Hepatic stellate cell (primary cell): ENCODE data around the gene SPSB1.

Experiments used
- DNase-seq: peaks from one replicate; pipeline ENCODE4 v3.0.0; 2011; ENCODE audit warnings: low spot score

SPSB1 gene

DNA sequence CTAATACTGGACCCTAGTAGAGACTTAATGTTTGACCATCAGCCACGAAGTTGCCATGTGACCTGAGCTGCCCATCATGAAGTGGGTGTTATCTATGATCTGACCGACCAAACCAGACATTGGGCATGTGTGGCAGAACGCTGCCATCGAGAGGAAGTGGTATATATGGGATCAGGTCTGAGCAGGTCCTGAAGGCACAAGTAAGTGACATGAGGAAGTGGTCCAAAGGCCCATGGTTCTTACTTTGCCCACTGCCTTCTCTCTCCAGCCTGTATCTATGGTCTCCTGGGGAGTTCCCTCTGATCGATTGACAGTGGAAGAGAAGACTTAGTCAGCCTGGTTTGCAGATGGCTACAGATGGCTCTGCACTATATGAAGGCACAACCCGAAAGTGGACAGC is 7.9 kb downstream of the SPSB1 start:
- DNase-seq = no peak

DNA sequence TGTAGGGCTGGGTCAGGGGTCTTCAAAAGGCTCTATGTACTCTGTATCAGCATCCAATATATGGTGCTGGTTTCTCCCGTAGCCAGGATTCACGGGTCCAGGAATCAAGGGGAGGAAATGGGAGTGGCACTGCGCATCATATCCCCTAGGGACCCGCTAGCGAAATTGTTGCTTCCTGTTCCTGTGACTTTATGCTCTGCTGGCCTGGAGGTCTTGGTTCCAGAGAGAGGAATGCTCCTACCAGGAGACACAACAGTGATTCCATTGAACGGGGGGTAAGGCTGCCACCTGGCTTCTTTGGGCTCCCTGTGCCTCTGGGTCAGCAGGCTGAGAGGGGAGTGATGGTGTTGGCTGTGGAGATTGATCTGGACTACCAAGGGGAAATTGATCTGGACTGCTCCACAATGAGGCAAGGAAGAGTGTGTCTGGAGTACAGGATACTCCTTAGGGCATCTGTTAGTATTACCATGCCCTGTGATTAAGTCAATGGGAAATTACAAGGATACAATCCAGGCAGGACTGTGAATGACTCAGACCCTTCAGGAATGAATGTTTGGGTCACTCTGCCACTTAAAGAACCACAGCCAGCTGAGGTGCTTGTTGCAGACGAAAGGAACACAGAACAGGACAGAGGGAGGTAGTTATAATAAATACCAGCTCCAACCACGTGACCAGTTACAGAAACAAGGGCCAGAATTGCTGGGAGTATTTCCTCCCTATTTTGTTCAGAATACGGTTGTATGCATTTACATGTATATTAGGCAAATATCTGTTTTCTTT is 10.2 kb downstream of the SPSB1 start:
- DNase-seq = peak; percentile 91

DNA sequence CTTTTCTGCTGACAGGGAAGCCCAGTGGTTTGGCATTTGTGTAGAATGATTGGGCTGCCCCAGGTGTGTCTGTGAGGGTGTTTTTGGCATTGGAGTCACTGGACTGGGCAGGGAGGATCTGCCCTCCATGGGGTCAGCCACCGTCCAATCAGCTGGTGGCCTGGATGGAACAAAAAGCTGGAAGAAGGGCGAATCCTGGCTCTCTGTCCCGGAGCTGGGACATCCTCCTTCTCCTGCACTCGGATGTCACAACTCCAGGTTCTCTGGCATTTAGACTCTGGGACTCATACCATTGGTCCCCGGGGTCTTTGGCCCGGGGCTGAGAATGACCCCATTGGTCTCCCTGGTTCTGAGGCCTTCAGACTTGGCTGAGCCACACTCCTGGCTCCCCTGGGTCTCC is 11.2 kb downstream of the SPSB1 start:
- no peak for DNase-seq

DNA sequence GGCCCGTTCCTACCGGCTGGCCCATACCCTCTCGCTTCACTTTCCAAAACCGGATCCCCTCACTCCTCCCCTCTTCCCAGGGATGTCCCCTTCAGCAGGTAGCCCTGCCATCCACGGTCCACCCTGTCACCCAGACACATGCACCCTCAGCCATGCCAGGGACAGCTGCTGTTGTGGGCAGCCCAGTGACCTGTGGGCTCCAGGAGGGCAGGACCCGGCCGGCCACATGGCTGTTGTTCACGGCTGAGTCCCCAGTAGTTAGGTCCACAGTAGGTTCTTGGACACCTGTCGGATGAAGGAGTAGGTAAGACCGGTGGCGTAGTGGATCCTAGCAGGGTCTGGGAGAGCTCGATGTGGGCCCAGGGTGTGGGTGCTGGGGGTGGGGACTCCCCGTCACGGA is 12.5 kb downstream of the SPSB1 start:
- no peak for DNase-seq

DNA sequence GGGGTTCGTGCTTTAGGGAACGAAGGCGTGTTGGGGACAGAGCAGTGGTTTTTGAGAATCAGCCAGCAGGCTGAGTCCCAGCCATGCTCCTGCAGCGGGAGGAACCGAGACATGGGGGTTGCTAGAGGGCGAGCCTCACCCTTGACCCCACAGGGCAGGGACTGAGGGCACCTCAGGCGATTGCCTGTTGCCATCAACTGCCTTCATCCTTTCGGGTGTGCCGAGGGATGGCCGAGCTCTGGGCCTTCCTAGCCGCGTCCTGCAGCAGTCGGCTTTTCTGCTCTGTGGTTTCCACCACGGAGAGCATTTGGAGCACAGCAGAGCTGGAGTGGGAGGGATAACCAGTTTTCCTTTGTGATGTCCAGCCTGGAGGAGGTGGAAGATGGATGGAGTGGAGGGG is 13.3 kb downstream of the SPSB1 start:
- no peak for DNase-seq

DNA sequence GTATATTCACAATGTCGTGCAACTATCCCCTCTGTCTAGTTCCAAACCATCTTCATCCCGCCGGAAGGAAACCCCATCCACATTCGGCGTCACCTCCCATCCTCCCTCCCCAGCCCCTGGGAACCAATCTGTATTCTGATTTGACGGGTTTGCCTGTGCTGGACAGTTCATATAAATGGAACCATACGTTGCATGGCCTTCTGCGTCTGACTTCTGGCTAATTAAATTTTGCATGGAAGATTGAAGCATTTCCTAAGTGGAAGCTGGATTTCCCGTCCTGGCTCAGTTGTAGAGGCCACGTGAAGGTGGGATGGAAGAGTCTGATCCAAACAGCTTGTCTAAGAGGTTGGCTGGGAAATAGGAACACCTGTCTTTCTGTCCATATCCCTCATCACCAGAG is 14.6 kb downstream of the SPSB1 start:
- DNase-seq = no peak

DNA sequence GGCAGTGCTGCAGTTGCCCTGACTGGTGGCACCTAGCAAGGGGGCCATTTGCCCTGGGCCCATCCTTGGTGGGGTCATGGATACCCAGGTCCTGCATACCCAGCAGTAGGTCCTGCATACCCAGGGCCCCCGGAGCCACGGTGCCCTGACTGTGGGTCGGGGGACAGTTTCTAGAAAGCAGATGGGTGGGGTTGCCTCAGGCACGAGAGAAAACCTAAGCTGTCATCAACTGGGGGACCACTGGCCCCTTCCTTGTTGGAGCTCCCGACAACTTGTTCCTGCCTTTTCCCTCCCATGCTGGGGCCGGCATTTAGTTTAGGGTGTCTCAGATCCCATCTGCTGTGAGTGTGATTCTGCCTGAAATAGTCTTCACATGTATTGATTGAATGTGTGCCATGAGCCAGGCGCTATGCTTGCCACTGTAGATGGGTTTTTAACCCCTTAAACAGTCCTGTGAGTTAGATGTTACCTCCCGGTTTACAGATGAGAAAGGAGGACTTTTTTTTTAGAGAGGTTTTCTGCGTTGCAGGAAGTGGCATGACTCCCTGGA is 15.6 kb downstream of the SPSB1 start:
- DNase-seq = no peak

DNA sequence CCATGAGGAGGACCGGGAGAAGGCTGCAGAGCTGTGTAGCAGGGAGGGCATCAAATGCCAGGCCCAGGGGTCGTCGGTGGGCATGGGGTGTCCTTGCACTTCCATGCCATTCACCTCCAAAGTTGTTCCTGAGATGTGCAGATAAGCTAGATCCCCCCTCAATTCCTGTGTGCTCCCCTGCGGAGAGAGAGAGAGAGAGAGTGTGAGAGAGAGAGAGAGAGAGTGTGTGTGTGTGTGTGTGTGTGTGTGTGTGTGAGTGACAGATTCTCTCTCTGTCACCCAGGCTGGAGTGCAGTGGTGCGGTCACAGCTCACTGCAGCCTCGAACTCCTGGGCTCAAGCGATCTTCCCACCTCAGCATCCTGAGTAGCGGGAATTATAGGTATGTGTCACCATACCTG is 16.4 kb downstream of the SPSB1 start:
- DNase-seq = no peak

DNA sequence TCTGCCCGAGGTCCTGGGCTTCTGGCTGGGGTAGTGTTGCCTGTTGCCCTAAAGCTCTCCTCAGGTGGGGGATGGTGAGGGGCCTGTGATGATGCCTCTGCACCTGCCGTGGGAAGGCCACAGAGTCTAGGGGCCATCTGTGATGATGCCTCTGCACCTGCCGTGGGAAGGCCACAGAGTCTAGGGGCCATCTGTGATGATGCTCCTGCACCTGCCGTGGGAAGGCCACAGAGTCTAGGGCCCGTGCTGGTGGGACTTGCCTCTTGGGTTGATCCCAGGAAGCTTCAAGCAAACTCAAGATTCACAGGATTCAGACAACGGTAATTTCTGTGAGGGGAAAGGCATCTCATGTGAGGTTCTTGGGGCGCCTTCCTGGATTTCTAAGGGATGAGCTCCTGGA is 17.3 kb downstream of the SPSB1 start:
- no peak for DNase-seq

DNA sequence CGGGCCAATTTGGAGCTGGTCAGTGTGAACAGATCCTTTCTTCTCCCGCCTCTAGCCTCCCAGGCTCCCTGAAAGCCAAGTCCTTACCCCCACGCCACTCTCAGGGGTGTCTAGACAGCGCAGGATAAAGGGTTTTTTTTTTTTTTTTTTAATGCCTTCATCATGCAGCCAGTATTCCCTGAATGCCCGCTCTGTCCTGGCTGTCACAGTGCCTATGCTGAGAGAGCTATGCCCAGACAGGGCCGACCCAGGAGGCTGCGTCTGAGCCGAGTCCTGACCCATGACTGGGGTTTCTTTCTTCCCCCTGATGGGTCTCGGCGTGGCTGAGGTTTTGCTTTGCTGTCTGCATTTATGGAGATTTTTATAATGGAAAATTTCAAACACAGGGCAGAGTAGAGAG is 18.3 kb downstream of the SPSB1 start:
- DNase-seq = no peak

DNA sequence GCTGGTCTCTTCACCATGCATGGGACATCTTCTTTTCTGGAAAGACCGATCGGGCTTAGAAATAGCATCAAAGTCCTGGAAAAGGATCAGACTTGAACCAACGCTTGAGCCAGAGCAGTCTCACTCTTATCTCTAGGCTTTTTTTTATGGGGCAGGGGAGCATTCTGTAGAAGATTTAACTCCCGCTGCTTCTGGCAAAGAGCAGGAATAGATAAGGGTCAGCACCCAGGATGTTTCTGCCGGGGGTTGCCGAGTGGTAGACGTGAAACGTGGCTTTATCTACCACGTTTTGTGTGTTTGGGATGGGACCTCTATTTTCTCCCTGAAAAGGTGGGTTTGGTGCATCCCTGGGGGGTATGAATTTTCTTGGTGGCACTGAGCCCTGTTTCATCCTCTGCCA is 18.8 kb downstream of the SPSB1 start:
- no peak for DNase-seq

DNA sequence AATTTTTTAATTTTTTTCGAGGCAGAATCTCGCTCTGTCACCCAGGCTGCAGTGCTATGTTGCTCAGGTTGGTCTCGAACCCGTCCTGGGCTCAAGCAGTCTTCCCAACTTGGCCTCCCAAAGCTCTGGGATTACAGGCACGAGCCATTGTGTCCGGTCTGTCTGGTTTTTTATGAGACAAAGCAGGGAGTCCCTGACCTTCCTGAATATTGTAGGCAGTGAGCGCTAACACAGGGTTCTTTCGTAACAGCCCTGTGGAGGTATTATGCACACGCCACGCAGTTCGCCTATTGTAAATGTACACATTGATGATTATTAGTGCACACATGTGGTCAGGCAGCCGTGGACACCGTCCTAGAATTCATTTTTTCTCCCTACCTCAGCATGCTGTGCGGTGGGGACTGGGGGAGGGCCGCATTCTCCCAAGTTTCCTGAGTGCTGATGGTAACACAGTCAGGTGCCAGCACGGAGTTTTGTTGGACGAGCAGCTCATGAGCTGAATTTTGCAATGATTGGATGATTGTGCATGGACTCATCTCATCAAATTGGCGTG is 19.6 kb downstream of the SPSB1 start:
- DNase-seq = no peak

DNA sequence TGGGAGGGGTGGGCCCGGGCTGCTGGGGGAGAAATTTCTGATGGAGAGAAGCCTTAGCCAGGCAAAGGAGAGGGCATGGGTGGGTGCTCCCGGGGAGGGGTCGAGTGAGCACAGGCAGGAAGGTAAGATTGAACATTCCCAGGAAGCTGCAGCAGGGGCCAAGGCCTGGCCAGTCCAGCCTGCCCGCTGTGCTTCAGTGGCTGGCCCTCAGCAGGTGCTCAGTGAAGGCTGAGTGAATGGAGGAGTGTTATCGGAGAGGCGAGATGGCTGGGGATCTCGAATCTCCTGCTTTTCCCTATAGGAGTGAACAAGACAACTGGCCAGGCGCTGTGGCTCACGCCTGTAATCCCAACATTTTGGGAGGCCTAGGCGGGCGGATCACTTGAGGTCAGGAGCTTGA is 20.9 kb downstream of the SPSB1 start:
- DNase-seq = no peak

DNA sequence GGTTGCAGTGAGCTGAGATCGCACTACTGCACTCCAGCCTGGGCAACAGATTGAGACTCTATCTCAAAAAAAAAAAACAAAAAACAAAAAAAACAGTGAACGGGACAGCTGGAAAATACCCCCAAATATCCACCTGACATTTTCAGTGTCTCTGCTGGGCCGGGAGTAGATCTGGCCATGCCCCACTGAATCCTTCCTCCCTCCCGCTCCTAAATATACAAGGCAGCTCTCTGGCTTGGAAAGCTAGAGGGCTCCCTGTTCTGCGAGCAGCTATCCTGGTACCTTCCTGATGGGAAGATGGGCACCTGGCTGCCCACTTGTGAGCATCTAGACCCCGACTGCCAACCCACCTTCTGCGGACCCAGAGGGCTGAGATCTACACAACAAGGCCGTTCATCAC is 21.4 kb downstream of the SPSB1 start:
- DNase-seq = no peak

DNA sequence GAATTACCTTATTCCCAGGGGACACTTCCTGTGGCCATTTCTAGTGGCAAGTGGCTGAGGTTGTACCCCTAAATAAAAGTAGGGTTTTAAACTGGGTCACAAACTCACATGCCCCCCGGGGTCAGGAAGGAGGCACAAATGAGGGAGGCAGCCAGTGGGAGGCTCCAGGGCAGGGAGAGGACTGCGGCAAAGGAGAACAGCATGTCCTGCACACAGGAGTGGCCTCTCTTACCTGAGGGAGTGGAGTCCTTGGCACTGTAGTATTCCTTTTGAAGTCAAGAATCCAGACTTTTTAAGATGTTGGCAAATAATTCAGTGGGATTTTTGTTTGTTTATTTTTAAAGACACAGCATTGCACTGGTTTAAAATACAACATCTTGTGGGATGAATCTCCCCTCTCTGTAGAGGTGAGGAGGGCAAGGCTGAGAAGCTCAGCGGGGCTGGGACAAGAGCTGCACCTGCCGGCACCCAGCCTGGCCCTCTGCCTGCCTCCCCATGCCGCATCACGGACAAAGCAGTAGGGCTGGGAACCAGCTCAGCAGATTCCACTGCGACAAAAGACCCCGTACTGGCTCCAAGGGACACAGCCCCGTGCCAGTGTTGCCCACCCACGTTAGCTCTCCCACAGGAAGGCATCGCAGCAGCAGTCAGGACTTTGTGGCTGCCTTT is 22.2 kb downstream of the SPSB1 start:
- no peak for DNase-seq

DNA sequence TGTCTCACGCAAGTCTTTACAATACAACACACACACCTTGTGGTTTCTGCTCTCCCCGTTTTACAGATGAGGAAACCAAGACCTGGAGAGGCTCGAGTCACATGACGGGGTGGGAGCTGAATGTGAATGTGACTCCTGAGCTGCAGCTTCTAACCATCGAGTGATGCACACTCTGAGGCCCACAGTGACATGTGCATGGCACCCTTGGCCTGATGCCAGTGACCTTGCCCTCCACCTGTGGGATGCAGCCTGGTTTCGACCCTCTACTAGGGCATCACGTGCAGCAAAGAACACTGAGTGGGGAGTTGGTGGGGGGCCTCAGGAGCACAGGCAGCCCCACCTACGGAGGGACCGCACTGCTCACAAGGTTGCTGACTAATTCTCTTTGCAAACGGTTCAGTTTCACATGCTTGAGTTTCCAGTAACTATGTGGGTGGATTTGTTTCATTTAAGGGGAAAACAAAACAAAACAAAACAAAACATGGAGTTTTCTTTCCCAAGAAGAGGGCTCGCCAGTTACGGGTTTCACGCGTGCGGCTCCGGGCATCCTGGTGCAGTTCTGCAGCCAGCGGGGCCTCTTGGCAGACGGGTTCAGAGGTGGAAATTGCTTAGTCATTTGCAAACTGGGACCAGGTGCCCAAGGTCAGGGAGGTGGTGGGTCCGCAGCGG is 22.9 kb downstream of the SPSB1 start:
- DNase-seq = no peak

DNA sequence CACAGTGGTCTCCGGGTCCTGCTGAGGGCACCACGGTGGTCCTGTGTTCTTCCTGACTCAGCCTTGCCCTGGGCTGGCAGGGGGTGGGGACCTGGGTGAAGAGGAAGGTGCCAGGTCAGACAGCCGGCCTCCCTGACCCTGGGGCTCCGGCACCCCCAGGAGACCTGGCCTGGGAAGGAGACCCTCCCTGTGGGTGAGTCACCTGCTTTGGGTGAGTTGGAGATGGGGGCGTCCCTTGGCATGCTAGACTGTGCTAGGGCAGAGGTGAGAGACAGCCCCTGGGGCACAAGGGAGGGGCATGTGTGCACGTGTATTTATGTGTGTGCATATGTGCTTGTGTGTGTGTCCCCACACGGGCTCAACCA is 23.4 kb downstream of the SPSB1 start:
- no peak for DNase-seq

DNA sequence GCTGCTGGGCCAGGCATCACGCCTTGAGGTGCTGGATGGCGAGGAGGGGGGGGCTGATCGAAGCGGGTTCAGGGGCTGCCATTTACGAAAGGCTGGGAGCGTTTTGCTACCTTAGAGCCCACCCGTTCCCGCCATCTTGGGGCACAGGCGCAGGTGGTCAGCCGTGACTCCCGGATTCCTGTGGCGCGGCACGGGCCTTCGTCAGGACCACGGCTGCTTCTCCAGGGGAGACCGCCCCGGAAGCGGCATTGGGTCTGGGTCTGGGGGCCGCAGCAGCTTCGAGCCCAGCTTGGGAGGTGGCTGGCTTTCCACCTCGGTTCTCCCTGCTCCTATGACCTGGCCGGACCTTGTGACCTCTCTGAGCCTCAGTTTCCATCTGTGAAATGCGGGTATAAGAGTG is 23.8 kb downstream of the SPSB1 start:
- DNase-seq = no peak

DNA sequence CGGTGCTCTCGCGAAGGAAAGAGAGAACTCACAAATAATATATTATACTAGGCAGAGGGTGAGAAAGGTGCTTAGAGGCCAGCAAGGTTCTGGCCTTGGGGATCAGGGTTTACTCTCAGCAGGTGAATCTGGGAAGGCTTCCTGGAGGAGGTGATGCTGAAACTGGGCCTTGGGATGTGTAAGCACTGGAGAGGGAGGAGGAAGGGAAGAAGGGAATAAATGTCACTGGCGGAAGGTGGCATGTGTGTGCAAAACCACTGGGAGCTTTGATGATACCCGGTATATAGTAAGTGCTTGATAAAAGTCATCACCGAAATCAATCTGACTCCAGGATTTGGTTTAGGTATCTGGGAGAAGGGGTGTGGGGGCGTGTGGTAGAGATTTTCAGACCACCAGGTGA is 24.4 kb downstream of the SPSB1 start:
- DNase-seq = no peak

DNA sequence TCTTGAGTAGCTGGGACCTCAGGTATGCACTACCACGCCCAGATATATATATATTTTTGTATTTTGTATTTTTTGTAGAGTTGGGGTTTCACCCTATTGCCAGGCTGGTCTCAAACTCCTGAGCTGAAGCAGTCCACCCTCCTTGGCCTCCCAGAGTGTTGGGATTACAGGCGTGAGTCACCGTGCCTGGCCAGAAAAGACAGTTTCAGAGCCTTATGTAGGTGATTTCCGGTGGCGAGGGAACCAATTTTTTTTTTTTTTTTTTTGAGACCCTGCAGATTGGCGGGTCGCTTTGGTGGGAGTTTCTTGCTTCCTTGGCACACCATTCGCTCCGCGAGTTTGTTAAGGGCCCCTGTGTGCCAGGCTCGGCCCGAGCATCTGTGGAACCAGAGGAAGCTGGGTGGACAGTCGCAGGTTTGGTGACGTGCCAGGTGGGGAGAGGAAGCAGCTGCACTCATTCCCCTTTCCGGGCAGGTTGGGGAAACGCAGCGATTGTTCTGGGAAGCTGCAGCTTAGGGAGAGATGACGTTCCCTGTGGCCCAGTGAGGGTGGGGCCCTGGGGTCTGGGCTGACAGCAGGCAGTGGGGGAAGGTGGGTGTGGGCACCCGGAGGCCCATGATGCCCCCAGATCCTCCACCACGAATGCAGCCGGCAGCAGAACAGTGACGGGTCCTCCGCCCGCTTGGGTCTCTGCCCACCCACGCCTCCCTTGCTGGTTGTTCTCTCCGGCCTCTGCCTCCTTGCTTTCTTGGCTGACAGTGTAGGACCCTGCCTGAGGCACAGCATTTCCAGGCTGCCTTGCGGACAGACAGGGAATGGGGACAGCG is 25.1 kb downstream of the SPSB1 start:
- DNase-seq = no peak

DNA sequence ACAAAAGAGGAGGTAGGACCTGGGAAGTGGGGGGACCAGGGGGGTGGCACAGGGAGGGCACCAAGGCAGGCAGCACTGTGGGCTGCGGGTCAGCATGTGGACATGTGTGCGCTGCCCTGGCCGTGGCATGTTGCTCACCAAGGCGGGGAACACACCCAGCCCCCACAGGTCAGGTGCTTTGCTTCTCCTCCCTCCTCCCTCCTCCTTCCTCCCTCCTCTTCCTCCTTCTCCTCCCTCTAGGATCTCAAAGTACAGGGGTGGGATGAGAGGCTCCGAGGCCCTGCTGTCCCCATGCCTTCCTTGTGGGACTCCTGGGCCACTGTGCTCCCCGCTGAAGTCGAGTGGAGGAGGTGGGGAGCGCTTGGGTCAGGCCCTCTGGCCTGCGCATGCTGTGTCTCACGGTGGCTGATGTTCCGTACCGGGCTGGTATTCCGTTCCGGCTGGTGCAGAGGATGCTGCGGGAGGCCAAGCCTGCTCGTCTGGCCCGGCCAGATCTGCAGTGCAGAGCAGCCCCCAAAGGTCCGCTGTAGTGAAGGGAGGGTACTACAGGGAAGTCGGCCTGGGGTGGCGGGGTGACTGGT is 26.6 kb downstream of the SPSB1 start:
- DNase-seq = no peak
